Neural crest cell (in vitro differentiated cells): ENCODE results near the gene TMTC1. TPM values are rescaled to one million over a fixed set of nuclear protein-coding genes. Genes with fewer than 3 reads are reported as not detected.

Experiments used
- DNase-seq: peaks from one replicate; pipeline ENCODE4 v3.0.0; 2021; ENCODE audit warnings: low read depth, mixed read lengths, low spot score
- H3K27ac Mint-ChIP-seq: one replicate; pipeline ENCODE4 v1.8.0; 2021; ENCODE audit warnings: mild to moderate bottlenecking, mixed read lengths; ENCODE audit not compliant: unreplicated experiment
- H3K27me3 Mint-ChIP-seq: 2 replicates; pipeline ENCODE4 v1.8.0; 2021; ENCODE audit warnings: low read depth, mild to moderate bottlenecking, mixed read lengths
- H3K36me3 Mint-ChIP-seq: 2 replicates; pipeline ENCODE4 v1.8.0; 2021; ENCODE audit warnings: low read depth, mild to moderate bottlenecking, mixed read lengths
- H3K4me1 Mint-ChIP-seq: 2 replicates; pipeline ENCODE4 v1.8.0; 2021; ENCODE audit warnings: mixed read lengths
- H3K4me3 Mint-ChIP-seq: one replicate; pipeline ENCODE4 v1.8.0; 2021; ENCODE audit warnings: mild to moderate bottlenecking, mixed read lengths
- H3K9me3 Mint-ChIP-seq: 2 replicates; pipeline ENCODE4 v1.8.0; 2021; ENCODE audit warnings: mixed read lengths
- total RNA-seq: library from RNA; stranded (reverse); gene quantifications from 2 replicates; pipeline ENCODE4 v1.2.1, GENCODE V29; 2021
- TF ChIP-seq, protein P1 (sequence below): fragments of 200-600 bp; sonication (generic); conservative IDR thresholded peaks from 2 replicates; pipeline ENCODE4 v1.5.0; 2021; ENCODE audit warnings: antibody characterized with exemption, mild to moderate bottlenecking

The TMTC1 gene
- total RNA-seq, 1 donor from 2014 or later = 13.1 TPM

DNA sequence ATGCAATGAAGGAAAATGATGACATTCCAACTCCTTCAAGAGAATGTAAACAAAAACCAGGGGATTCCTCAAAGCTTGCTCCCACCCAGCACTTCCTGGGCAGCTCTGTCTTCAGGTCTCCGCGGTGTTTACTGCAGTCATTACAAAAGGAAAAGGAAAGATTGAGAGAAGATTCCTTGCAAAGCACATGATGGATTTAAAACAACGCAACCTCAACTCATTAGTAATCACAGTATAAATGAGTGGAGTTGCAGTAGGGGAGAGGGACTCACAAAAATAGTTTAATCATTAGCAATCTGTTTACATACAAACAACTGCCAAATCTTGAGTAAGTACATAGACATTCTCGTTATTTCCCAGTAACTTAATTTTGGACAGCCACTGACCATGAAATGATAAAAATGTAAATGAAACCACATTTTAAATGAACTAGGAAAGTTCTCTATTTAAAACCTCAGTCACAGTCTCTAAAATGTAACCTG is 236.6 kb downstream of the TMTC1 start:
- H3K27me3 Mint-ChIP-seq = no peaks in the 10 kb centered on the region
- no peak overlapping the region for H3K4me3 Mint-ChIP-seq
- no peak overlapping the region for H3K27ac Mint-ChIP-seq
- no peaks in the 10 kb centered on the region for H3K4me1 Mint-ChIP-seq
- TF ChIP-seq, protein P1, sequence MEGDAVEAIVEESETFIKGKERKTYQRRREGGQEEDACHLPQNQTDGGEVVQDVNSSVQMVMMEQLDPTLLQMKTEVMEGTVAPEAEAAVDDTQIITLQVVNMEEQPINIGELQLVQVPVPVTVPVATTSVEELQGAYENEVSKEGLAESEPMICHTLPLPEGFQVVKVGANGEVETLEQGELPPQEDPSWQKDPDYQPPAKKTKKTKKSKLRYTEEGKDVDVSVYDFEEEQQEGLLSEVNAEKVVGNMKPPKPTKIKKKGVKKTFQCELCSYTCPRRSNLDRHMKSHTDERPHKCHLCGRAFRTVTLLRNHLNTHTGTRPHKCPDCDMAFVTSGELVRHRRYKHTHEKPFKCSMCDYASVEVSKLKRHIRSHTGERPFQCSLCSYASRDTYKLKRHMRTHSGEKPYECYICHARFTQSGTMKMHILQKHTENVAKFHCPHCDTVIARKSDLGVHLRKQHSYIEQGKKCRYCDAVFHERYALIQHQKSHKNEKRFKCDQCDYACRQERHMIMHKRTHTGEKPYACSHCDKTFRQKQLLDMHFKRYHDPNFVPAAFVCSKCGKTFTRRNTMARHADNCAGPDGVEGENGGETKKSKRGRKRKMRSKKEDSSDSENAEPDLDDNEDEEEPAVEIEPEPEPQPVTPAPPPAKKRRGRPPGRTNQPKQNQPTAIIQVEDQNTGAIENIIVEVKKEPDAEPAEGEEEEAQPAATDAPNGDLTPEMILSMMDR = no peak
- H3K9me3 Mint-ChIP-seq = no peaks in the 10 kb centered on the region
- H3K36me3 Mint-ChIP-seq = peaks cover 8% of the 10 kb centered on the region
- DNase-seq = no peak

GRCh38 chr12:29546000-29546399 is 237.7 kb downstream of the TMTC1 start:
- H3K27ac Mint-ChIP-seq = peak overlapping the region; percentile 8
- DNase-seq = no peak
- TF ChIP-seq, protein P1 = no peak
- no peaks in the 10 kb centered on the region for H3K9me3 Mint-ChIP-seq
- H3K36me3 Mint-ChIP-seq = peaks cover 8% of the 10 kb centered on the region
- no peaks in the 10 kb centered on the region for H3K4me1 Mint-ChIP-seq
- H3K27me3 Mint-ChIP-seq = no peaks in the 10 kb centered on the region
- no peak overlapping the region for H3K4me3 Mint-ChIP-seq

- H3K4me3 Mint-ChIP-seq = no peak overlapping the region
- H3K27me3 Mint-ChIP-seq = no peaks in the 10 kb centered on the region
- no peaks in the 10 kb centered on the region for H3K4me1 Mint-ChIP-seq
- TF ChIP-seq, protein P1 = no peak
- H3K36me3 Mint-ChIP-seq = peaks cover 8% of the 10 kb centered on the region
- DNase-seq = no peak
- no peaks in the 10 kb centered on the region for H3K9me3 Mint-ChIP-seq
- H3K27ac Mint-ChIP-seq = no peak overlapping the region
Measured at GRCh38 chr12:29545102-29545467, 238.7 kb downstream of the TMTC1 start.

DNA sequence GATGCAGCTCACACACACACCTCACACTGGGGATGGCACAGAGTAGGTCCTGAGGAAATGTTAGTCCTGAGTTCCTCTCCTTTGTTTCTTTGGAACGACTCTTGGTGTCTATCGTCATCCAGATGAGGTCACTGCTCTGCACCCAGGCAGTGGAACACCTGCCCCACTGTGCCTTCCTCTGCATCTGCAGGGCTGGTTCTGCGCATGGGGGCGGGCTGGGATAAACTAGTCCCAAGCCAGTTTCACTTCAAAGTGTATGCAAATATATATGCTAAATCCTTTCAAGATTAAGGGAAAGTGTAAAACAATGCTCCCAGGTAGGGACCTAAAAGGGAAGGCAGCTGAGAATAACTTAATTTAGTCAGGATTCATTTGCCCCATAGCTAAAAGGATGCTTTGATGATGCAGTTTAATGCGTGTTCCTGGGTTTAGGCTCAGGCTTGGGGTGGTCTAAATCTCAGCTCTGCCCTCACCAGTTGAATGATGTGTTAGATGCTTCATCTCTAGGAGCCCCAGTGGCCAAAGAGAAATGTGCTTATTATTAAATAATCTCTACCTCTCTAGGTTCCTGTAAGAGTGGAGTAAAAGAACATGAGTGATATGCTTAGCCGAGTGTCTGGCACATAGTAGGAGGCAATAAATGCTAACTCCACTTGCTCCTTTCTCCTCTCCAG is 239.2 kb downstream of the TMTC1 start:
- no peaks in the 10 kb centered on the region for H3K27me3 Mint-ChIP-seq
- H3K36me3 Mint-ChIP-seq = peaks cover 8% of the 10 kb centered on the region
- H3K4me3 Mint-ChIP-seq = no peak overlapping the region
- no peaks in the 10 kb centered on the region for H3K9me3 Mint-ChIP-seq
- TF ChIP-seq, protein P1 = no peak
- DNase-seq = no peak
- no peak overlapping the region for H3K27ac Mint-ChIP-seq
- H3K4me1 Mint-ChIP-seq = no peaks in the 10 kb centered on the region

- H3K36me3 Mint-ChIP-seq = peaks cover 6% of the 10 kb centered on the region
- H3K4me1 Mint-ChIP-seq = no peaks in the 10 kb centered on the region
- no peak for DNase-seq
- H3K4me3 Mint-ChIP-seq = no peak overlapping the region
- H3K9me3 Mint-ChIP-seq = no peaks in the 10 kb centered on the region
- no peak overlapping the region for H3K27ac Mint-ChIP-seq
- no peaks in the 10 kb centered on the region for H3K27me3 Mint-ChIP-seq
- TF ChIP-seq, protein P1 = no peak
Measured at GRCh38 chr12:29543036-29543435, 240.7 kb downstream of the TMTC1 start.
